ENCODE measurements around the gene MRM3.

- TF ChIP-seq POLR2AphosphoS5 (IDR thresholded peaks at IDR 0.05; ENCODE audit: low read depth, low read length): no peak
- no peak for TF ChIP-seq POLR2A (IDR thresholded peaks at IDR 0.05; ENCODE audit: low read depth, low read length)
Measured at GRCh38 chr17:789160-789840, 7.1 kb downstream of the MRM3 start.

Data from GM12892 (cell line).